8988T (cell line): ENCODE results near the gene PDE4B.
"Not testable (repeated sequence)": the region's sequence is repeated elsewhere in the genome, so short reads cannot be mapped to it uniquely, and the experiment has no call there.

Experiments
- DNase-seq: peaks from one replicate; pipeline ENCODE4 v3.0.0; 2011

PDE4B gene

DNA sequence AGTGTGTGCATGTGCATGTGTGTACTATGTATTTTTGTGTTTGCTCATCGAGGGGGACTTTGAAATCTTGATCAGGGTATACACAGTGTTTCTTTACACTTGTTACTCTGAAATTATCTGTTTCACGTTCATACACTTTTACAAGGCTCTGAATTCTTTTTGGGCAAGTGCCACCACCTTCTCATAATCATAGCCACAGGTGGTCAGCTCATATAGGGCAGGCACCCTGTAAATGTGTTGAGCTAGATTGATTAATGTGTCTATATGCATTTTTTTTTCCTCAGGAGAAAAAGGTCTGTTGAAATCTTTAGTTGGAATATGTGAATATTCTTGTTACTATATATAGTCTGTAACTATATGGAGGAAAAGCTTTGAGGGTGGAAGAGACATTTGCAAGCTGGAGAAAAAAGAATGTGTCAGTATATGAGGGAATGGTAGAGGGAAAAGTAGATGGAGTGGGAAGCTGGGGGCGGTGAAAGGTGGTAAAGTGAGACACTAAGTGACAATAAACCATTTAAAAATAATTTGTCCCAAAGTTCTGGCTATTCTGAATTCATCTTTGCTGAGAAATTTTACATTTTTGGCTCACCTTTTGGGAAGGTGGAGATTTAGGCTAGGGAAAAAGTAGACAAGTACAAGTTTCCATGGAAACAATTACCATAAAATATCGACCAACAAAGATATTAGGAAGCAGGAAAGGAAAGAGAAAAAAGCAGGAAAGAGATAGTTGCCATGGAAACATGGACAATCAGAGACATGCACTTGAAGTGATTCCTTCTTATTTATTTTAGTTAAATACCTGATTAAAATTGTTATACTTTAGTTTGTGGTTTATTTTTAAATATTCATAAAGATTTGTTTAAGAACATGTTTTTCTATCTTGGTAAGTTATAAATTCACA, 277.5 kb downstream of the PDE4B start:
- no peak for DNase-seq

DNA sequence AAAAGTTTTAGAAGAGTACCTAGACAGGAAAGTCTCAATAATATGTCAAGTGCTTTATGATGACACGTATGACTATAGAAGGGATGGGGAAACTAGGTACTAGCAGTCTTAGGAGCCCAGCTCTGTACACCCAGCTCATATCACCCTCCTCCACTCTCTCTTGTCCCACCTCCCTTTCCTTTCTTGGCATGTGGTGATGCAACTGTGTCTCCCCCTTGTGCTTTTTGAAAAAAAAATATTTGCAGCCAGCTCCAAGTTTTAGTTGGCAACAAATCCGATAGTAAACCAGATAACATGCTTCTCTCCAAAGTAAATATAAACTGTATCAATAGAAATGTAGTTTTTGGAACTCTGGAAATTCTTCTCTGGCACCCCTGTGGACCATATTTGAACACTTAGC, 280.7 kb downstream of the PDE4B start:
- DNase-seq: no peak

DNA sequence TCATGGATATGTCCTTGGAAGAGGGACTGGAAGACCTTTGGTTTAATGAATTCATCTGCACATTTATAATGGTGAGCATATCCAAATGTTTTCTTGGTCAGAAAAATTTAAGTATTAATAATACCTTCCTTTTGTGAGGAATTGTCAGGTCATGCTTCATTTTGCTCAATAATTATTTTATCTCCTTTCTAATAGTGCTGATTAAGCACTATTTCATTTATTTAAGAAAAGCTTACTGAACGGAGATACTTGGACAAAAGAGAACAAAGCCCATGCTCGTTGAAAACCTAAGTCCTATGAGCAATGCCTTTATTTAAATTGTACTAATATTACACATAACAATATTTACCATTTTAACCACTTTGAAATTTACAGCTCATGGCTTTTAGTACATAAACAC, 281.5 kb downstream of the PDE4B start:
- DNase-seq: no peak

DNA sequence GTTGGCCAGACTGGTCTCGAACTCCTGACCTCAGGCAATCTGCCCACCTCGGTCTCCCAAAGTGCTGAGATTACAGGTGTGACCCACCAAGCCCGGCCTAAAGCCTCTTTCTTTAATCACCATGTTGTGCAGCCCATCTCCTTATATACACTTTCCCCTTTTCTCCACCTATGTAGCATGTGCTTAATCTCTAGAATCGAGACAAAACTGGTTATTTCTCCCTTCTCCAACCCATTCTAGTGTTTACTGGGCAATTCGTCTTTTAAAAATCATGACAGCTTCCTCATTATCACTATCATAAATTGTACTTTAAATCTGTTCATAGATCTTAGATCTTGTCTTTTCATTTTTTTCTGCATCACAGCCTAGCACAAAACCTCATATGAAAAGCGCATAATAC, 285.7 kb downstream of the PDE4B start:
- no peak for DNase-seq

DNA sequence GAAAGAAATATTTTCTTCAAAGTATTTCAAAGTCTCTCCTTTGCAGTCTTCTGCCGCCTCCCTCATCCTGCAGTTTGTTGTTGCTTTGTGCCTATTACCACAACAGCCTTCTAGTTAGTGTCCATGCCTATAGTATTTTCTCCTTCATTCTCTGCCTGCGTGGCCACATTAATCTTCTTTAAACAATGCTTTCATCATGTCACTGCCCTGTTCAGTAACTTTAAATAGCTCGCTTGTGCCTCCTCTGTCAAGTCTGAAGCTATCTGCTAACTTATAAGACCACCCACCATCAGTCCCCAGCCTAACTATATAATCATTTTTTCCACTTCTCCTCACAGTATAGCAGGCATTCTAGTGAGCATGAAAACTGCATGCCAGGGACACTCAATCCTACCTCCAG, 290.3 kb downstream of the PDE4B start:
- no peak for DNase-seq

DNA sequence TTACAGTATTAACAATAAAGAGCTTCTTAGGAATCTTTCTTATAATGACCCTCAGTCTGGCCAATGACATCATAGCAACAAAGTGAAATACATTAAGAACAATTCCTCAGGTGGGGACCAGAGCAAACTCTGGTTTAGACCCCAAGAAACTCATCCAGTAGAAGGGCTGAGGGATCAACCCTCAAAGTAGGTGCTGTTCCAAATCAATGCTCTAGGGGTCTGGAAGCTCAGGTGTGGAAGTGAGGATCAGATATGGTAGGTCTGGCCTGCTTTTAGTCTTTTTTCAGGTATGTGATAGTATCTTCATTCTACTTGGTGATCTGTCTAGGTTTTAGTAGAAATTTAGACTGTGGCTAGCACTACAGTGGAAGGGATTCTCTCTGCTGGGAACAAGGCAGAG, 291.7 kb downstream of the PDE4B start:
- DNase-seq: no peak

DNA sequence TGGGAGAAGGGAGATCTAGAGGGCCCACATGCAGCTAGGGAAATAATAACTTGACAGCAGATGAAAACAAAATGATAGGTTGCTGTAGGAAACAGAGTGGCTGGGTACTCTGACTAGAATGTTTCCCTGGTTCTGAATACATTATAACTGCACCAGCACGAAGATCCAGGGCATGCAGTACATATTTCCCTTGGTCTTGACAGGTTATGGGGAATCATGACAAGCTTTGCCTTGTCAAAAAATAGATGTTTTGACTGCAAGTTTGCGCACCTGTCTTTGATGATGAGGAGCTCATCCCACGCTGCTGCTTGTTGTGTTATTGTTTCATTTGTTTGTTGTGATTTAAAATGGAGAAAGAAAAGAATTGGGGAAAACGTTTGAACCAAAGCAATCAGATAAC, 292.9 kb downstream of the PDE4B start:
- no peak for DNase-seq

DNA sequence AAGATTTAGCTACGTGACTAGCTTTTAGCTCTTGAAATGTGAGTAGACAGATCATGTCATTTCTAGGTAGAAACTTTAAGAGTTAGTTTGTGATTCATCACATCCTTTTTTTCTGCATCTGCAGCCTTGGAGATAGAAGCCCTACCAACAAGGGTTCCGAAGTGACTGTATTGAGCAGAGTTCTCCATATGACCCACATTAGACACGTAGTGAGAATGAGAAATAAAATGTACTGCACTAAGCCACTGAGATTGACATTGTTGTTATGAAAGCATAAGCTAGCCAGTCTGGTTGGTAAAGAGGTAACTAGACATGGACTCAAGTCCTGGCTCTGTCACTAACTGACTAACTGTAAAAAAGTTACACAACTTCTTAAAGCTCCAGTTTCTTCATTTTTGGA, 296.1 kb downstream of the PDE4B start:
- DNase-seq: no peak

DNA sequence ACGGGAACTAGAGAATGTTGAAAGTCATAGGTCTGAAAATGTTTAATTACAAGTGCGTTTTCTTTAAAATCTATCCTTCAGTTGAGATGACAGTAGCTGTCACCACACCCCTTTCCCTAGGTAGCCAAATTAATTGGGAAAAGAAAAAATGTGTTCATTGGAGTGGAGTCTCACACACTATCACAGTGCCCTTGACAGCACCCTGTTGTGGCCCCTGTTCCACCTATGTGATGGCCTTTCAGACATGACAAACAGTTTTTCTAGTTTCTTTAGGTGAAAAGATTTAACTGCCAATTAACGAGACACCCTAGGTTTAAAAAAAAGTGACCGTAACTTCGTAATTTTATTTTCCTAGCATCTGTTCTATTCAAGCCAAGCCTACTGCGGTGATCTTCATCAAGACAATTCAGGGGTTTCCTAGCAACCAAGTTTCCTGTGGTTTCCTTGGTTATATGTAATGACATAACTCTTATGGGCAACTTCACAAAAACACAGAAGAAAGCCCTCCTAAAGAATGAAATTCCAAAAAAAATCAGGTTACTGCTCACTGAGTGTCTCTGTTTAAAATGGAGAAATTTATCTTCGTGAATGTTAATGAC, 298.3 kb downstream of the PDE4B start:
- no peak for DNase-seq

DNA sequence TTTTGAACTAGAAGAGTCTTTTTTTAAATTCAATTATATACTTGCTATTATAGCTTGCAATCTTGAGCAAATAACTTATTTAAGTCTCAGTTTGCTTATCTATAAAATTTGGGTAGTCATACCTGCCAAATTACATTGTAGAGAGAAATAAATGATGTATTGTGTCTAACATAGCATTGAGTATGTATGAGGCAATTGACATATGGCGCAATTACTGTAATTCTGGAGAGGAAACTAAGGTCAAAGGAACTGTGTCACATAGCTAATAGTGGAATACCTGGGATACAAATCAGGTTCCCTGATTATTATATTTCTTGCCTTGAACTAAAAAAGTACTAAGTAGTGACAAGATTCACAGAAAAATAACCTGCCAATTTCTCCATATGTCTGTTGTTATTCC, 302.5 kb downstream of the PDE4B start:
- no peak for DNase-seq

DNA sequence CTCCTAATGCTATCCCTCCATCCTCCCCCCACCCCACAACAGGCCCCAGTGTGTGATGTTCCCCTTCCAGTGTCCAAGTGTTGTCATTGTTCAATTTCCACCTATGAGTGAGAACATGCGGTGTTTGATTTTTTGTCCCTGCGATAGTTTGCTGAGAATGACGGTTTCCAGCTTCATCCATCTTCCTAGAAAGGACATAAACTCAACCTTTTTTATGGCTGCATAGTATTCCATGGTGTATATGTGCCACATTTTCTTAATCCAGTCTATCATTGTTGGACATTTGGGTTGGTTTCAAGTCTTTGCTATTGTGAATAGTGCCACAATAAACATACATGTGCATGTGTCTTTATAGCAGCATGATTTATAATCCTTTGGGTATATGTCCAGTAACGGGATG, 308.3 kb downstream of the PDE4B start:
- not testable (repeated sequence) for DNase-seq

DNA sequence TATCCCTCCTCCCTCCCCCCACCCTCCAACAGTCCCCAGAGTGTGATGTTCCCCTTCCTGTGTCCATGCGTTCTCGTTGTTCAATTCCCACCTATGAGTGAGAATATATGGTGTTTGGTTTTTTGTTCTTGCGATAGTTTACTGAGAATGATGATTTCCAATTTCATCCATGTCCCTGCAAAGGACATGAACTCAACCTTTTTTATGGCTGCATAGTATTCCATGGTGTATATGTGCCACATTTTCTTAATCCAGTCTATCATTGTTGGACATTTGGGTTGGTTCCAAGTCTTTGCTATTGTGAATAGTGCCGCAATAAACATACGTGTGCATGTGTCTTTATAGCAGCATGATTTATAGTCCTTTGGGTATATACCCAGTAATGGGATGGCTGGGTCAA, 311.4 kb downstream of the PDE4B start:
- not testable (repeated sequence) for DNase-seq

DNA sequence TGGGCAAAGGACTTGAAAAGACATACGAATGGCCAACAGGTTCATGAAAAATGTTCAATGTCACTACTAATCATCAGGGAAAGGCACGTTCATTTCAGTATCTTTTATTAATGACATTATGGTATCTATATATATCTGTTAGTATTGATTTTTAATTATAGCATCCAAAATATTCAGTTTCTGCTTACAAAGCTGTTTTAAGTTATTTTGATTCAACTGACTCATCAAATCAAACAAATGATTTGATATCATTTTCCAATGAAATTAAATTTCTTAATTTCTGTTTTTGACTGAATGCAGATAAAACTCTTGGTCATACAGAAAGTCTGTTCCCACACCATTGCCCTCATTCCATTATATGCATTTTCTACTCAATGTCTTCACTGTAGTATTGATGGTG, 315.9 kb downstream of the PDE4B start:
- no peak for DNase-seq

DNA sequence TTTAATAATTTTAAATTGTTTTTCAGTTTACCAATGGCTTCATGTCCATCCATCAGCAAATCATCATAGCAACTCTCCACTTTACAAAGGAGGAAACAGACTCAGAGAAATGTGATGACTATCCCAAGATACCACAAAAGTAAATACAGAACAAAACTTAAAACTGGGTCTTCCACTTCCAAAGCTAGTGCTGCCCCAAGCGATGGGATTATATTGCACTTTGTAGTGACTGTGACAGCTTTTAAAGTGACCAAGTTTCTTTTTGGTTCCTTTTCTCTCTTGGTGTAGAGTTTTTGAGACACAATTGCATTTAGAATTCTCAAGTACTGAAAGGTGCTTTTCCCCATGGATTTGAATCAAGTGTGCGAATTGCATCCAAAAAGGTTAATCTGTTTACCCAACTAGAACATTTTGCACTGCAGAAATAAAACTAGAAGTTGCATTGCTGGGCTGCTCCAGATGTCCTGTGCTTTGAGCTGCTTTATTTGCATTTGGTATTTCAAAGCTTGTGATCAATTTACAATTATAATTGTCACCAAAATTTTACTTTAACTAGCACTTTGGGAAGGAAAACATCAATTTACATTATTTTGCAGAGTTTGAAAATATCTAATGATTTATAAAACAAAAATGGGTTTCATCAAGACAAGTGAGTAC, 320.2 kb downstream of the PDE4B start:
- no peak for DNase-seq

DNA sequence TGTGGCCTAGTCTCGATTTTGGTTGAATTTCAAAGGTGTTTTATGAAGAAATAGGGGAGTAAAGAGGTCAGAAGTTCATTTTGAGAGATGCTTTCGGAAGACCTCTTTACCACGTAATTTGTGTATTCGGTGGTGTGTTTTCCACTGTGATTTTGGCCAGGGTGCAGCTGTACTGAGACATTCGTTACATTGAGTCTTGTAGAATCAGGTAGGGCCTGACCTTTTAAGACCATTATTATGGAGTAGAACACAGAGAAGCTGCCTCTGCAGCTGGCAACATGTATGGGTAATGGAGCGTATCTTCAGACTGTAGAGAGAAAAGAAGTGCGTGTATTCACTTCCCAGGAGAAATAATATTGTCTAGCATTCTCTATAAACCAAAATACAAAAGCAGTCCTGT, 326.5 kb downstream of the PDE4B start:
- DNase-seq: no peak

DNA sequence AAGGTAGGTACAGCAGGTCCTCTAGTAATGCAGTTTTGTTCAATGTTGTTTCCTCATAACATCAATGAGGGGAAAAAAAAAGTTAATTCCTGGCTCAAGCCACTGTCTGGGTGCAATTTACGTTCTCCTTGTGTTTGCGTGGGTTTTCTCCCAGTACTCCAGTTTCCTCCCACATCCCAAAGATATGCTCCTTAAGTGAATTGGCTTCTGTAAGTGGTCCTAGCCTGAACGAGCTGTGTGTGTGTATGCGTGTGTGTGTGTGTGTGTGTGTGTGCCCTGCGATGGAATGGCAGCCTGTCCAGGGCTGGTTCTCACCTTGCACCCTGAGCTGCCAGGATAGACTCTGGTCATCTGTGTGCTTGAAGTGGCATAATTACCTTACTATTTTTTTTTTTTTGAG, 332.0 kb downstream of the PDE4B start:
- no peak for DNase-seq

DNA sequence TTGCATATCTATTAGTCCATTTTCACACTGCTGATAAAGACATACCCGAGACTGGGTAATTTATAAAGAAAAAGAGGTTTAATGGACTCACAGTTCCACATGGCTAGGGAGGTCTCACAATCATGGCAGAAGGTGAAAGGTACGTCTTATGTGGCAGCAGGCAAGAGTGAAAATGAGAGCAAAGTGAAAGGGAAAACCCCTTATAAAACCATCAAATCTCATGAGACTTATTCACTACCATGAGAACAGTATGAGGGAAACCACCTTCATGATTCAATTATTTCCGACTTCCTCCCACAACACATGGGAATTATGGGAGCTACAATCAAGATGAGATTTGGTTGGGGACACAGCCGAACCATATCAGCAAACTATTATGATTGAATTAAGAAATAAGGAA, 335.9 kb downstream of the PDE4B start:
- DNase-seq: not testable (repeated sequence)

DNA sequence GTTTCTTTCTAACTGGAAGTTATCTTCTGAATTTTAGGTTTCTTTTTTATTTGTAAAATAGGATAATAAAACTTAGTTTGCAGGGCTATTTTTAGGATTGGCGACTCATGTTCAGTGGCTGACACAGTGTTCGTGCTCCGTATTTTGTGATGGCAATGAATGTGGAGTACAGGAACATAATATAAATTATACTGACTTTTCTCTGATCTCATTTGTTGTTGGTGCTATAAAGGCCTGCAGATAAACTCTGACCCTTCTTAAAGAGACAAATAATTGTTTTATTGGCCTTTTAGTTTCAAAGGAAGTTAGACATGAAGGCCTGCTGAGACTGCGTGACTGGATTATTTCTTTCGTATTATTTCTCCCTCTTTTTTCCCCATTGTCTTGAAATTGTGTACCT, 339.6 kb downstream of the PDE4B start:
- DNase-seq: no peak

DNA sequence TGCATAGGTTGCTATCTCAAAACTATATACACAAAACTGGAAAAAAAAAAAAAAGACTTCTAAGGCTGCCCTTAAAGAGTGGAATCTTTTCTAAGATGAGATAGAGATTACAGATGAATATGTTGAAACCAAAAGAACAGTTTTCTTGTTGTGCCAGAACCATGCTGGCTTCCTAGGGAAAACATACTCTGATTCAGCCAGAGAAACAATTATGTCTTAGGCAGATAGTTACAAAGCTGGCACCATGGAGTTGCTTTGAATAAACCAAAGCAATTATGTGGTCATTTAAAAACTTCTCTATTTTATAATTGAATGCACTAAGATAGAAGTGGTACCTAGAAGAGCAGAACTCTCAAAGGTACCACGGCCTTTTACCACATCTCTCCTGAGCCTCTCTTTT, 341.3 kb downstream of the PDE4B start:
- no peak for DNase-seq

DNA sequence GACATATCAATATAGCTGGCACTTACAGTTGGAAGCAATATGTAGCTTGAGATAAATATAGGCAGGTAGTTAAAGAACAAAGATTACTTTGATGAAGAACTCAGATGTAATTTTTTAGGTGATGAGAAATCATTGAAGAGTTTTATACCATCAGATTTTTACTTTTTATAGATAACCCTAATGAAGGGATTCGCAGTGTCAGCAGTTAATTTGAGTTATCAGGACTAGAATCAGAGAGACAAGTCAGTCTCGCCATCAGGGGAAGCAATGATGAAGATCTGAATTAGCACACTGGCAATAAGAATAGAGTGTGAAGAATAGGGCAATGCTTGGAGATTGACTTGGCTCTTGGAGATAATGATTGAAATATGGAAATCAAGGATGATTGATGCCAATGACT, 342.5 kb downstream of the PDE4B start:
- DNase-seq: no peak

DNA sequence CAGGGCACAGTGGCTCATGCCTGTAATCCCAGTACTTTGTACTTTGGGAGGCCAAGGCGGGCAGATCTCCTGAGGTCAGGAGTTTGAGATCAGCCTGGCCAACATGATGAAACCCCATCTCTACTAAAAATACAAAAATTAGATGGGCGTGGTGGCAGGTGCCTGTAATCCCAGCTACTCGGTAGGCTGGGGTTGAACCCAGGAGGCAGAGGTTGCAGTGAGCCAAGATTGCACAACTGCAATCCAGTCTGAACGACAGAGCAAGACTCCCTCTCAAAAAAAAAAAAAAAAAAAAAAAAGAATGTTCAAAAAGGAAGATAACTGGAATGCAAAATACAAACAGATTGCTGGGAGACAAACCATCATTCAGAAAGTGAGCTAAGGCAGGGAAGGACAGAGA, 343.7 kb downstream of the PDE4B start:
- not testable (repeated sequence) for DNase-seq

DNA sequence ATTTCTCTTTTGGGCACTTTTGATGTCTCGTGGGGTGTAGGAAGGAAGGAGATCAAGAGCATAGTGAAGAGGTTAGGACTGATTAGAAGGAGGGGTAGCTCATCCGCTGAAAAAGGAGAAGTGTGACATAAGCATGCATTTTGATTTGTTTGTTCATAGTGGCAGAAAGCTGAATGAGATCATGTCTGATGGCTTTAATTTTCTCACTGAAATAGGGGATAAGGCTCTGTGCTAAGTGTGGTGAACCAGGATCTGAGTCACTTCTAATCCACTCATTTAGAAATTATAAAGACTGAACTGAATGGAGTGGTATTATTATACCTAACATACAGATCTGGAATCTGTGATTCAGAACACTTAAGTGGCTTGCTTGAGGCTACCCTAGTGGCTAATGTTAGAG, 344.5 kb downstream of the PDE4B start:
- no peak for DNase-seq

DNA sequence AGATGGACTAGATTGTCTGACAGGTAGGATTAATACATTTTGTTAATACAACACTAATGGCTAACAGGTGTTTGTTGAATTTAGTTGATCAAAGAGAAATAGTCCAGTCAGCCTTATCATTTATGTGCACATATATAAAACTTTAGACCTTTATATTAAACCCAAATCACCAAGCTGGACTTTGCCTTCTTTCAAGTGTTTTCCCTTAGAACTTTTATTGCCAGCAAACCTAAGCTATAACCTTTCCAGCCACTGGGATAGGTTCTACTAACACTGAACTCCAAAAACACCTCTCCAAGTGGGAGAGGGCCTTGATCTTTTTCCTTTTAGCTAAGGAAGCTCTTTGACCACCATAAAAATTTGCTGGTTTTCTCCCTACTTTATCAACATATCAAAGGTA, 345.9 kb downstream of the PDE4B start:
- DNase-seq: no peak

DNA sequence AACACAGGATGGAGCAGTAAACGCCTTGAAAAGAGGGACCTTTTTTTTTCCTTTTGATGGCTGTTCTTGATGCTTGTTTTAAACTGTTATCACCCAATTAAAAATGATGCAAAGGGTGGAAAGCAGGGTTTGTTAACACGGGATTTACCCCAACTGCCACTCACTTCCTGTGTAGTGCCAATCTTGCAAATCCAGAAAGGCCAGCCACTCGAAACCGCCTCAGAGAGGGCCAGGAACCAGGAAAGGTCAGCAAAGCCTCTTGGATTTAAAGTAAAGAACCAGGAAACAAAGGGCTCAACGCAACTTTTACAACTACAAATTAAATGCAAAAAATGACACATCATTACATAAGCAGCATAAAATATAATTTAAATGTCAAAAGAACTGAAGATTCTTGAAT, 347.4 kb downstream of the PDE4B start:
- no peak for DNase-seq
